Measurements from ENCODE around the gene COL6A2. TPM values are rescaled to one million over a fixed set of nuclear protein-coding genes. Genes with fewer than 3 reads are reported as not detected.
"Not testable (repeated sequence)": the region's sequence is repeated elsewhere in the genome, so short reads cannot be mapped to it uniquely, and the experiment has no call there.

Gene COL6A2
- total RNA-seq, 1 donor, result 12.6 TPM

- H3K4me1 ChIP-seq (ENCODE audit: insufficient read depth, low read length), result no peaks in the 10 kb centered on the region
- H3K4me3 ChIP-seq (ENCODE audit: low read length), result no peak overlapping the region
- H3K27me3 ChIP-seq (ENCODE audit: insufficient read depth, low read length), result no peaks in the 10 kb centered on the region
- H3K9me3 ChIP-seq (ENCODE audit: low read depth, low read length), result no peaks in the 10 kb centered on the region
Observed at GRCh38 chr21:46159390-46159789, 61.5 kb downstream of the COL6A2 start.

GRCh38 chr21:46159841-46160656 lies 62.1 kb downstream of the COL6A2 start:
- no peaks in the 10 kb centered on the region for H3K4me1 ChIP-seq (ENCODE audit: insufficient read depth, low read length)
- no peaks in the 10 kb centered on the region for H3K9me3 ChIP-seq (ENCODE audit: low read depth, low read length)
- H3K27me3 ChIP-seq (ENCODE audit: insufficient read depth, low read length), result no peaks in the 10 kb centered on the region
- H3K4me3 ChIP-seq (ENCODE audit: low read length), result no peak overlapping the region

GRCh38 chr21:46160657-46160906 lies 62.7 kb downstream of the COL6A2 start:
- Histone ChIP-seq H3K9me3 (ENCODE audit: low read depth, low read length) (no peaks in the 10 kb centered on the region), H3K27me3 (ENCODE audit: insufficient read depth, low read length) (no peaks in the 10 kb centered on the region), H3K4me1 (ENCODE audit: insufficient read depth, low read length) (no peaks in the 10 kb centered on the region), H3K4me3 (ENCODE audit: low read length) (no peak overlapping the region)

- Histone ChIP-seq H3K27me3 (ENCODE audit: insufficient read depth, low read length) (no peaks in the 10 kb centered on the region), H3K4me3 (ENCODE audit: low read length) (no peak overlapping the region), H3K9me3 (ENCODE audit: low read depth, low read length) (no peaks in the 10 kb centered on the region), H3K4me1 (ENCODE audit: insufficient read depth, low read length) (no peaks in the 10 kb centered on the region)
Observed at GRCh38 chr21:46160907-46161632, 63.2 kb downstream of the COL6A2 start.

- Histone ChIP-seq H3K4me1 (ENCODE audit: insufficient read depth, low read length) (no peaks in the 10 kb centered on the region), H3K27me3 (ENCODE audit: insufficient read depth, low read length) (no peaks in the 10 kb centered on the region), H3K4me3 (ENCODE audit: low read length) (no peak overlapping the region), H3K9me3 (ENCODE audit: low read depth, low read length) (no peaks in the 10 kb centered on the region)
Observed at GRCh38 chr21:46161633-46162592, 64.0 kb downstream of the COL6A2 start.

- Histone ChIP-seq H3K4me1 (ENCODE audit: insufficient read depth, low read length) (no peaks in the 10 kb centered on the region), H3K9me3 (ENCODE audit: low read depth, low read length) (no peaks in the 10 kb centered on the region), H3K4me3 (ENCODE audit: low read length) (no peak overlapping the region), H3K27me3 (ENCODE audit: insufficient read depth, low read length) (no peaks in the 10 kb centered on the region)
Observed at GRCh38 chr21:46163380-46163779, 65.5 kb downstream of the COL6A2 start.

GRCh38 chr21:46165098-46165497 lies 67.2 kb downstream of the COL6A2 start:
- Histone ChIP-seq H3K27me3 (ENCODE audit: insufficient read depth, low read length) (no peaks in the 10 kb centered on the region), H3K4me1 (ENCODE audit: insufficient read depth, low read length) (no peaks in the 10 kb centered on the region), H3K4me3 (ENCODE audit: low read length) (no peak overlapping the region), H3K9me3 (ENCODE audit: low read depth, low read length) (no peaks in the 10 kb centered on the region)

- H3K27me3 ChIP-seq (ENCODE audit: insufficient read depth, low read length), result no peaks in the 10 kb centered on the region
- H3K9me3 ChIP-seq (ENCODE audit: low read depth, low read length), result no peaks in the 10 kb centered on the region
- H3K4me3 ChIP-seq (ENCODE audit: low read length), result no peak overlapping the region
- no peaks in the 10 kb centered on the region for H3K4me1 ChIP-seq (ENCODE audit: insufficient read depth, low read length)
Observed at GRCh38 chr21:46168238-46168637, 70.3 kb downstream of the COL6A2 start.

GRCh38 chr21:46168659-46169386 lies 70.9 kb downstream of the COL6A2 start:
- Histone ChIP-seq H3K27me3 (ENCODE audit: insufficient read depth, low read length) (no peaks in the 10 kb centered on the region), H3K4me1 (ENCODE audit: insufficient read depth, low read length) (no peaks in the 10 kb centered on the region), H3K9me3 (ENCODE audit: low read depth, low read length) (no peaks in the 10 kb centered on the region), H3K4me3 (ENCODE audit: low read length) (no peak overlapping the region)

GRCh38 chr21:46170436-46171193 lies 72.7 kb downstream of the COL6A2 start:
- not testable (repeated sequence) for H3K27me3 ChIP-seq (ENCODE audit: insufficient read depth, low read length); H3K9me3 ChIP-seq (ENCODE audit: low read depth, low read length); H3K4me3 ChIP-seq (ENCODE audit: low read length); H3K4me1 ChIP-seq (ENCODE audit: insufficient read depth, low read length)

GRCh38 chr21:46171585-46171984 lies 73.7 kb downstream of the COL6A2 start:
- Histone ChIP-seq H3K27me3 (ENCODE audit: insufficient read depth, low read length) (no peaks in the 10 kb centered on the region), H3K4me3 (ENCODE audit: low read length) (no peak overlapping the region), H3K9me3 (ENCODE audit: low read depth, low read length) (no peaks in the 10 kb centered on the region)

GRCh38 chr21:46171996-46172862 lies 74.3 kb downstream of the COL6A2 start:
- Histone ChIP-seq H3K4me1 (ENCODE audit: insufficient read depth, low read length) (no peaks in the 10 kb centered on the region), H3K4me3 (ENCODE audit: low read length) (no peak overlapping the region), H3K9me3 (ENCODE audit: low read depth, low read length) (no peaks in the 10 kb centered on the region), H3K27me3 (ENCODE audit: insufficient read depth, low read length) (no peaks in the 10 kb centered on the region)

More at GRCh38 chr21:46171585-46171984, 73.7 kb downstream of the COL6A2 start:
- H3K4me1 ChIP-seq (ENCODE audit: insufficient read depth, low read length), result no peaks in the 10 kb centered on the region

GRCh38 chr21:46172863-46173528 lies 75.1 kb downstream of the COL6A2 start:
- Histone ChIP-seq H3K27me3 (ENCODE audit: insufficient read depth, low read length) (no peaks in the 10 kb centered on the region), H3K4me1 (ENCODE audit: insufficient read depth, low read length) (no peaks in the 10 kb centered on the region), H3K4me3 (ENCODE audit: low read length) (no peak overlapping the region), H3K9me3 (ENCODE audit: low read depth, low read length) (no peaks in the 10 kb centered on the region)
